Activated CD4-positive, alpha-beta T cell treated with anti-CD3 and anti-CD28 coated beads, Interleukin-2, amount 10 ng/mL, durations not matched to agents 24 days and 14 days (primary cell): ENCODE data around the gene CAMP. TPM values are rescaled to one million over a fixed set of nuclear protein-coding genes. Genes with fewer than 3 reads are reported as not detected.
"Not testable (repeated sequence)": the region's sequence is repeated elsewhere in the genome, so short reads cannot be mapped to it uniquely, and the experiment has no call there.

Experiments
- DNase-seq: peaks from one replicate; pipeline ENCODE4 v3.0.0; 2022
- H3K27ac Mint-ChIP-seq: one replicate; pipeline ENCODE4 v1.8.0; 2022; ENCODE audit warnings: mild to moderate bottlenecking, mixed read lengths
- H3K27me3 Mint-ChIP-seq: one replicate; pipeline ENCODE4 v1.8.0; 2022; ENCODE audit warnings: mixed read lengths
- H3K36me3 Mint-ChIP-seq: one replicate; pipeline ENCODE4 v1.8.0; 2022; ENCODE audit warnings: low read depth, mild to moderate bottlenecking, mixed read lengths
- H3K4me1 Mint-ChIP-seq: one replicate; pipeline ENCODE4 v1.8.0; 2021; ENCODE audit warnings: mixed read lengths
- H3K4me3 Mint-ChIP-seq: one replicate; pipeline ENCODE4 v1.8.0; 2022; ENCODE audit warnings: mild to moderate bottlenecking, moderate library complexity, mixed read lengths
- H3K9me3 Mint-ChIP-seq: one replicate; pipeline ENCODE4 v1.8.0; 2021; ENCODE audit warnings: mixed read lengths
- intact Hi-C: fragments of 100-400 bp; cut with micrococcal nuclease; formaldehyde crosslinking; loops from one replicate; pipeline ENCODE4 v1.15.1; 2023
- total RNA-seq: library from RNA; stranded (reverse); gene quantifications from 2 replicates; pipeline ENCODE4 v1.2.3, GENCODE V29; 2022

CAMP gene
- total RNA-seq, 1 donor from 2014 or later = not detected

DNA sequence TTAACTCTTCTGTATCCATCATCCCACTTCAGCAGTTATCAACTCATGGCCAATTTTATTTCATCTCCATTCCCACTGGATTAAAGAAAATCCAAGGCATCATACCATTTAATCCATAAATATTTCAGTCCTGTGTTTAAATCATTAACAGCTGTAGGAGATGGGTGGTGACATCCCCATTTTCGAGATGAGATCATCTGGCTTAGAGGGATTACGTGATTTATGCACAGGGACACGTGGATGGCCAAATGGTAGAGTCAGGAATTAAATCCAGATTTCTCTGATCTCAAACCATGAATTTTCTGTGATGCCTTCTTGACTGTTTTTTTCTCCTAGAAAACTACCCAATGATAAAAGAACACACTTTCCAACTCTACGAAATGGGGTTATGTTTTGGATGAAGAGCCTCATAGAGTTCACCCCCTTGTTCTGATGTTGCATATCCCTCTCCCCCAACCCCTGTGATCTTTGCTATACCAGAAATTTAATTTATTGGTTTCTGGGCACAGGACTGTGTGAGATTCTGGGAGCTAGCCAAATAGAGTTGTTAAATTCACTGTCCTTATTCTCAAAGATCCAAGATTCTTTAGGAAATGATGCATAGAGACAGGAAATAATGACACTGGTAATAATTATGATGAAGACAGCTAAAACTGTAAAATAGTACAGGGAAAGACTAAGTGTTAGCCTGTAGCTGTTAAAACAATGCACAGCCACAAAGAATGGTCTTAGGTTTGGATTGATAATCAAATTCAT lies 25.0 kb downstream of the CAMP start:
- peak overlapping the region; percentile 37 for H3K27ac Mint-ChIP-seq
- H3K4me1 Mint-ChIP-seq = peaks cover 32% of the 10 kb centered on the region
- no peaks in the 10 kb centered on the region for H3K9me3 Mint-ChIP-seq
- no peak overlapping the region for H3K4me3 Mint-ChIP-seq
- DNase-seq = no peak
- H3K36me3 Mint-ChIP-seq = peaks cover 50% of the 10 kb centered on the region
- intact Hi-C loops = no loop called here
- no peaks in the 10 kb centered on the region for H3K27me3 Mint-ChIP-seq

DNA sequence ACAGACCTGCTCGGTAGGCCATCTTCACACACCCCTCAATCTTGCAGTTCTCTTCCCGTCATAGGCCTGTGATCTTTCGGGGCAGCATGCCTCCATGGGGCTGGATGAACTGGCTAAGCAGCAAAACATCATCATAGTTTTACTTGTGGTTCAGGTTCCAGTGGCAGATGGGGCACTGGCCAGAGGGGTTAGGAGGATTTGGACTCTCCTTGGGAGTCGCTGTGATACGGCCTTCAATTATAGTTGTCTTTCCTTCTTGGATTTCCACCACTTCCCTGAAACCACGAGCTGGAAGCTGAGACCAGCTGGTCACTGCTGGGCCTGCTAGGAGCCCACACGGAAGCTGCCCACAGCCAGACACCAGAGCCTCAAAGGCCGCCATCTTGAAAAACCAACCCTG lies 33.3 kb downstream of the CAMP start:
- H3K9me3 Mint-ChIP-seq = peaks cover 6% of the 10 kb centered on the region
- H3K27me3 Mint-ChIP-seq = no peaks in the 10 kb centered on the region
- DNase-seq = no peak
- intact Hi-C loops = no loop called here
- H3K4me3 Mint-ChIP-seq = no peak overlapping the region
- peaks cover 7% of the 10 kb centered on the region for H3K4me1 Mint-ChIP-seq
- H3K27ac Mint-ChIP-seq = no peak overlapping the region
- H3K36me3 Mint-ChIP-seq = peaks cover 63% of the 10 kb centered on the region

DNA sequence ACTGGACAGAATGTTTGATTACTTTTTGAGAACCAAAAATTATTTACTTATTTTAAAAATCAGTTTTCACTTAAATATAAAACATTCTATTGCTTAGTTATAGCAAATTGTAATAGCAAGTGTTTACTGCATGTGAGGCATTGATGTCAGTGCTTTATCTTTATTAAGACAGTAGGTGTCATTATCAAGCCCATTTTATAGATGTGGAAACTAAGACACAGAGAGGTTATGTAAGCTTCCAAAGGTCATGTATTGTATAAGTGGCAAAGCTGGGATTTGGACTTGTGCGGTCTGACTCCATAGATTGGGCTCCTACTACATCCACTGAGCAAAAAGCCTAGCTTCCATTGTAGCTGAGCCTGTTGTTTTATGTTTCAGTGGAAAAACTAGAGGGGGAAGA lies 35.2 kb downstream of the CAMP start:
- no peak for DNase-seq
- H3K36me3 Mint-ChIP-seq = peaks cover 70% of the 10 kb centered on the region
- intact Hi-C loops = no loop called here
- peaks cover 7% of the 10 kb centered on the region for H3K4me1 Mint-ChIP-seq
- H3K9me3 Mint-ChIP-seq = peaks cover 6% of the 10 kb centered on the region
- no peak overlapping the region for H3K4me3 Mint-ChIP-seq
- H3K27ac Mint-ChIP-seq = no peak overlapping the region
- no peaks in the 10 kb centered on the region for H3K27me3 Mint-ChIP-seq

DNA sequence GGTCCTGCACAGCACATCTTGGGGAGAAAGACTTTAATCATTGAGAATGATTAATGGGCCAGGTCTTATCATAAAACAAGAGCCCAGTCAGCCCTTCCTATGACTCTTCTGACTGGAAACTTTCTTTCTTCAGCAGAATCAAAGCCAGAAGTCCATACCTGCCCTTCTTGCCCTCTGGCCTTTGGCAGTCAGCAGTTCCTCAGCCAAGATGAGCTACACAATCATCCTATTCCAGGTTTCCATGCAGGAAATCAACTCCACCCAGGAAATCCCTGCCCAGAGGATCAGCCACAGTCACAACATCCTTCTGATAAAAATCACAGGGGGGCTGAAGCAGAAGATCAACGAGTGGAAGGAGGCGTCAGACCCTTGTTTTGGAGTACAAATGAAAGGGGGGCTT lies 44.5 kb downstream of the CAMP start:
- H3K27ac Mint-ChIP-seq = peak overlapping the region; percentile 96
- H3K9me3 Mint-ChIP-seq = no peaks in the 10 kb centered on the region
- no peak for DNase-seq
- intact Hi-C loops = loop anchor here (1.0 to 2.0 kb wide), 4 partner anchors 26 to 289 kb away; partner anchors contain the start of genes CDC25A, PFKFB4 and ZNF589
- H3K4me1 Mint-ChIP-seq = peaks cover 35% of the 10 kb centered on the region
- H3K27me3 Mint-ChIP-seq = no peaks in the 10 kb centered on the region
- peak overlapping the region; percentile 73 for H3K4me3 Mint-ChIP-seq
- H3K36me3 Mint-ChIP-seq = peaks cover 51% of the 10 kb centered on the region

DNA sequence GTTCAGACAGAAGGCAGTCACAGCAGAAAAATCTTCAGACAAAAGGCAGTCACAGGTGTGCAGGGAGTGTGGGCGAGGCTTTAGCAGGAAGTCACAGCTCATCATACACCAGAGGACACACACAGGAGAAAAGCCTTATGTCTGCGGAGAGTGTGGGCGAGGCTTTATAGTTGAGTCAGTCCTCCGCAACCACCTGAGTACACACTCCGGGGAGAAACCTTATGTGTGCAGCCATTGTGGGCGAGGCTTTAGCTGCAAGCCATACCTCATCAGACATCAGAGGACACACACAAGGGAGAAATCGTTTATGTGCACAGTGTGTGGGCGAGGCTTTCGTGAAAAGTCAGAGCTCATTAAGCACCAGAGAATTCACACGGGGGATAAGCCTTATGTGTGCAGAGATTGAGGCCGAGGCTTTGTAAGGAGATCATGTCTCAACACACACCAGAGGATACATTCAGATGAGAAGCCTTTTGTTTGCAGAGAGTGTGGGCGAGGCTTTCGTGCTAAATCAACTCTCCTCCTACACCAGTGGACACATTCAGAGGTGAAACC lies 45.2 kb downstream of the CAMP start:
- Mint-ChIP-seq H3K4me3 (peak overlapping the region; percentile 73), H3K27me3 (no peaks in the 10 kb centered on the region), H3K36me3 (peaks cover 51% of the 10 kb centered on the region), H3K9me3 (no peaks in the 10 kb centered on the region), H3K4me1 (peaks cover 36% of the 10 kb centered on the region), H3K27ac (peak overlapping the region; percentile 96)
- intact Hi-C loops = loop anchor here (1.0 to 2.0 kb wide), 4 partner anchors 27 to 288 kb away; partner anchors contain the start of genes CDC25A, PFKFB4 and ZNF589
- peak; percentile 92 for DNase-seq

DNA sequence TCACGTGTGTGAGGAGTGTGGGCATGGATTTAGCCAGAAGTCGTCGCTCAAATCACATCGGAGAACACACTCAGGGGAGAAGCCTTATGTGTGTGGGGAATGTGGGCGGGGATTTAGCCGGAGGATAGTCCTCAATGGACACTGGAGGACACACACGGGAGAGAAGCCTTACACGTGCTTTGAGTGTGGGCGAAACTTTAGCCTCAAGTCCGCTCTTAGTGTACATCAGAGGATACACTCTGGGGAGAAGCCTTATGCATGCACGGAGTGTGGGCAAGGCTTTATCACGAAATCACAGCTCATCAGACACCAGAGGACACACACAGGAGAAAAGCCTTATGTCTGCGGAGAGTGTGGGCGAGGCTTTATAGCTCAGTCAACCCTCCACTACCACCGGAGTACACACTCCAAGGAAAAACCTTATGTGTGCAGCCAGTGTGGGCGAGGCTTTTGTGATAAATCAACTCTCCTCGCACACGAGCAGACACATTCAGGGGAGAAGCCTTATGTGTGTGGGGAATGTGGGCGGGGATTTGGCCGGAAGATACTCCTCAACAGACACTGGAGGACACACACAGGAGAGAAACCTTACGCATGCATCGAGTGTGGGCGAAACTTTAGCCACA lies 45.8 kb downstream of the CAMP start:
- Mint-ChIP-seq H3K4me3 (peak overlapping the region; percentile 73), H3K27ac (peak overlapping the region; percentile 96), H3K9me3 (no peaks in the 10 kb centered on the region), H3K36me3 (peaks cover 46% of the 10 kb centered on the region), H3K27me3 (no peaks in the 10 kb centered on the region), H3K4me1 (peaks cover 39% of the 10 kb centered on the region)
- DNase-seq = peak; percentile 80
- intact Hi-C loops = loop anchor here (1.0 to 2.0 kb wide), 5 partner anchors 28 to 288 kb away; partner anchors contain the start of genes CDC25A, NME6, PFKFB4 and ZNF589

DNA sequence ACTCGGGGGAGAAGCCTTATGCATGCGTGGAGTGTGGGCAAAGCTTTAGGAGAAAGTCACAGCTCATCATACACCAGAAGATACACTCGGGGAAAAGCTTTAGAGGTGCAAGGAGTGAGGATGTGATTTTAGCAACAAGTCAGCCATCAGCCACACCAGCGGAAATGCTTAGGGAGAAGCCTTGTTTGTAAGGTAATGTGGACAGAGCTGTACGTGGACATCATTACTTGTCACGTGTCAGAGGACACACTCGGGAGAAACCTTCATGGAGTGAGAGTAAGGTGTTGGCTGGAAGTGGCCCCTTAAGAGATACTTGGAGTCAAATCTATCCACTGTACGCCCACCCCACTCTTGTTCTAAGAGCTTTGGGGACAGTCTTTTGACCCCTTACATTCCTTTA lies 46.3 kb downstream of the CAMP start:
- intact Hi-C loops = loop anchor here (1.0 to 2.0 kb wide), 3 partner anchors 32 to 287 kb away; partner anchors contain the start of genes CDC25A, NME6 and PFKFB4
- Mint-ChIP-seq H3K27me3 (no peaks in the 10 kb centered on the region), H3K36me3 (peaks cover 44% of the 10 kb centered on the region), H3K4me3 (peak overlapping the region; percentile 73), H3K27ac (peak overlapping the region; percentile 96), H3K9me3 (no peaks in the 10 kb centered on the region), H3K4me1 (peaks cover 39% of the 10 kb centered on the region)
- DNase-seq = no peak

DNA sequence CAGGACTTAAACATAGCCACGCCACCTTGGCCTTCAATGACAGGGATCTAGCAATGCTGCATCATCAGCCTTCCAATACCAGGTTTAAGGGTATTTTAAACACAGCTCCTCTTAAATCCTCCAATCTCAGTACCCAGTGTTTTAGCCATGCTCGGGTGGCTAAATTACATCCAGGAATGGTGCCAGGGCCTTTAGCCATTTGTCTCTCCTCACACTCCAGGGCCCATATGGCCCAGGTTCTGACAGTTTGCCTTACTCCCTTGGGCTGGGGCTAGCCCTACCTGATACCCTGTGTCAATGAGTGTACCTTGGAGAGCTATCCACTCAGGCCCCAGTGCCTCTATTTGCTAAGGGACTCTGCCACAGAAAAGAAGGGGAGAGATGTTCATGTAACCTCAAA lies 47.0 kb downstream of the CAMP start:
- H3K4me3 Mint-ChIP-seq = peak overlapping the region; percentile 19
- no peaks in the 10 kb centered on the region for H3K27me3 Mint-ChIP-seq
- intact Hi-C loops = loop anchor here (10.0 kb wide), 1 partner anchor 134 kb away; no protein-coding TSS in a partner anchor
- H3K4me1 Mint-ChIP-seq = peaks cover 39% of the 10 kb centered on the region
- DNase-seq = no peak
- H3K36me3 Mint-ChIP-seq = peaks cover 44% of the 10 kb centered on the region
- no peaks in the 10 kb centered on the region for H3K9me3 Mint-ChIP-seq
- peak overlapping the region; percentile 54 for H3K27ac Mint-ChIP-seq

DNA sequence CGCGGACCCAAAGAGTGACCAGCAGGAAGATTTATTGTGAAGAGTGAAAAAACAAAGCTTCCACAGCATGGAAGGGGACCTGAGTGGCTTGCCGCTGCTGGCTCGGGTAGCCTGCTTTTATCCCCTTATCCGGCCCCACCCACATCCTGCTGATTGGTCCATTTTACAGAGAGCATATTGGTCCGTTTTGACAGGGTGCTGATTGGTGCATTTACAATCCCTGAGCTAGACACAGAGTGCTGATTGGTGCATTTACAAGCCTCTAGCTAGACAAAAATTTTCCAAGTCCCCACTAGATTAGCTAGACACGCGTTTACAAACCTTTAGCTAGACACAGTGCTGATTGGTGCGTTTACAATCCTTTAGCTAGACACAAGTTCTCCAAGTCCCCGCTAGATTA lies 47.9 kb downstream of the CAMP start:
- intact Hi-C loops = loop anchor here (10.0 kb wide), 1 partner anchor 134 kb away; no protein-coding TSS in a partner anchor
- H3K4me1 Mint-ChIP-seq = peaks cover 39% of the 10 kb centered on the region

DNA sequence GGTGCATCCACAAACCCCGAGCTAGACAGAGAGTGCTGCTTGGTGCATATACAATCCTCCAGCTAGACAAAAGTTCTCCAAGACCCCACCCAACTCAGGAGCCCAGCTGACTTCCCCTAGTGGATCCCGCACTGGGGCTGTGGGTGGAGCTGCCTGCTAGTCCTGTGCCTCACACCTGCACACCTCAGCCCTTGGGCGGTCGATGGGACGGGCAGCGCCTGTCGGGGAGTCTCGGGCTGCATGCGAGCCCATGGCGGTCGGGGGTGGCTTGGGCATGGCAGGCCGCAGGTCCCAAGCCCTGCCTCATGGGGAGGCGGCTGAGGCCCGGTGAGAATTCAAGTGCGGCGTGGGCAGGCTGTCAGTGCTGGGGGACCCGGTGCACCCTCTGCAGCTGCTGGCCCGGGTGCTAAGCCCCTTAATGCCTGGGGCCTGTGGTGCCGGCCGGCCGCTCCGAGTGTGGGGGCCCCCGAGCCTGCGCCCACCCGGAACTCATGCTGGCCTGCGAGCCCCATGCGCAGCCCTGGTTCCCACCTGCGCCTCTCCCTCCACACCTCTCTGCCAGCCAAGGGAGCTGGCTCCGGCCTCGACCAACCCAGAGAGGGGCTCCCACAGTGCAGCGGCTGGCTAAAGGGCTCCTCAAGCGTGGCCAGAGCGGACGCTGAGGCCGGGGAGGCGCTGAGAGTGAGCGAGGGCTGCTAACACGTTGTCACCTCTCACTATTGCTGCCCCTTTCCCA lies 48.6 kb downstream of the CAMP start:
- H3K9me3 Mint-ChIP-seq = no peaks in the 10 kb centered on the region
- H3K36me3 Mint-ChIP-seq = peaks cover 32% of the 10 kb centered on the region
- H3K4me3 Mint-ChIP-seq = no peak overlapping the region
- no peaks in the 10 kb centered on the region for H3K27me3 Mint-ChIP-seq
- intact Hi-C loops = loop anchor here (10.0 kb wide), 1 partner anchor 133 kb away; no protein-coding TSS in a partner anchor
- DNase-seq = no peak
- H3K4me1 Mint-ChIP-seq = peaks cover 37% of the 10 kb centered on the region
- no peak overlapping the region for H3K27ac Mint-ChIP-seq

More for the DNA sequence above, 47.9 kb downstream of the CAMP start:
- not testable (repeated sequence) for H3K4me3 Mint-ChIP-seq, H3K27me3 Mint-ChIP-seq, H3K27ac Mint-ChIP-seq, DNase-seq, H3K9me3 Mint-ChIP-seq
- peaks cover 39% of the 10 kb centered on the region for H3K36me3 Mint-ChIP-seq

DNA sequence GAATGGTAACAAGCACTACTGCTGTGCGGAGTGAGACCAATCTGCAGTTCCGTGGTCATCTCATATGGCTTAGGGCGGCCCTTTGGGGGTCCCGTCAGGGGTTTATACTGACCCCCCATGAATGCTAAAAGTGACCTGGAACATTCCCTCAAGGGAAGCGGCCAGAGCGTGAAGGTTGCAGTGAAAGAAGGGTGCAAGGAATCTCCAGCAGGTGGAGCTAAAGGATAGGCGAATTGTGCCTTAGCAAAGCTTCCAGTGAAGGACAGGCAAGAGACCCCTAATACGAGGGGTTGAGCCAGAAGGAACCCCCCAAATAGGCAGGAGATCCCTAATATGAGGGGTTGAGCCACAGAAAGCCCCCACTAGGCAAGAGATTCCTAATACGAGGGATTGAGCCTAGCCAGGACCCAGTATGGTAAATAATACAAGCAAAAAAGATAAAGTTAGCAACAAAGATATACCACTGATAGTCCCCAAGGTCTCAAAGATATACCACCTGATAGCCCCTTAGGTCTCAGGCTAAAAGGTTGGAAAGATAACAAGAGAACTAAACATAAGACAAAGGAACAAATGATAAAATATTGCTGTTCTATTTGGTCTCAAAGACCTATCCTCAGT lies 50.4 kb downstream of the CAMP start:
- Mint-ChIP-seq H3K9me3 (no peaks in the 10 kb centered on the region), H3K27me3 (no peaks in the 10 kb centered on the region), H3K4me3 (no peak overlapping the region), H3K27ac (no peak overlapping the region), H3K4me1 (peaks cover 22% of the 10 kb centered on the region), H3K36me3 (peaks cover 19% of the 10 kb centered on the region)
- intact Hi-C loops = loop anchor here (1.0 to 10.0 kb wide), 3 partner anchors 131 to 275 kb away; no protein-coding TSS in a partner anchor
- peak; percentile 88 for DNase-seq

DNA sequence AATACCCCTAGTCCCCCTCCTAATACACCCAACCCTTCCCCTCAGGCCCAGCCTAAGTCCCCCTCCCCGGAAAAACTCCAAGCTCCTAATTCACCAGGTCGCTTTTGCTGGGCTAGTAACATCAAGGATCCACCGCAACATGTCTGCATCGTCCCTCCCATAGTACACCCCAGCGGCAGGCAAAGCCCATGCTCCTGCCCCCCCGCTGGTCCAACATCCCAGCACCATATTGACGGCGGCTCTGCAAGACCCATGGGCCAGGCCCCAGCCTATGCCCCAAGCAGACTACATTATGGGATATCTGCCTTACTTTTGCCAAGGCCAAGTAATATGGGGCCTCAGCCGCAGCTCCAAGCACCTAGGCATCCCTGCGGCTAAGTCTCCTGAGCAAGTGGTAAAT lies 51.2 kb downstream of the CAMP start:
- Mint-ChIP-seq H3K4me3 (no peak overlapping the region), H3K9me3 (no peaks in the 10 kb centered on the region), H3K27ac (no peak overlapping the region), H3K36me3 (peaks cover 15% of the 10 kb centered on the region), H3K4me1 (peaks cover 14% of the 10 kb centered on the region), H3K27me3 (no peaks in the 10 kb centered on the region)
- DNase-seq = no peak
- intact Hi-C loops = loop anchor here (10.0 kb wide), 1 partner anchor 130 kb away; no protein-coding TSS in a partner anchor
